Stimulated activated naive CD4-positive, alpha-beta T cell (primary cell): ENCODE measurements around the gene HAO2.

Source experiments
- DNase-seq, 6 experiments: peaks; one replicate each; lab custom pipeline; 2025; lab: John Stamatoyannopoulos, UW

Gene HAO2

GRCh38 chr1:119440721-119441307, 72.2 kb downstream of the HAO2 start:
- no peak for DNase-seq

- DNase-seq: no peak
Observed at GRCh38 chr1:119442756-119443155, 74.2 kb downstream of the HAO2 start.
